ENCODE measurements around the gene SHANK3. TPM values are rescaled to one million over a fixed set of nuclear protein-coding genes. Genes with fewer than 3 reads are reported as not detected.
"Not testable (repeated sequence)": the region's sequence is repeated elsewhere in the genome, so short reads cannot be mapped to it uniquely, and the experiment has no call there.

SHANK3 gene
- total and polyA plus RNA-seq, 2 of the 8 experiments (the other 6 are each of a cell fraction or from before 2014, with no cell fraction given) = 1.5 to 6.0 TPM

DNA sequence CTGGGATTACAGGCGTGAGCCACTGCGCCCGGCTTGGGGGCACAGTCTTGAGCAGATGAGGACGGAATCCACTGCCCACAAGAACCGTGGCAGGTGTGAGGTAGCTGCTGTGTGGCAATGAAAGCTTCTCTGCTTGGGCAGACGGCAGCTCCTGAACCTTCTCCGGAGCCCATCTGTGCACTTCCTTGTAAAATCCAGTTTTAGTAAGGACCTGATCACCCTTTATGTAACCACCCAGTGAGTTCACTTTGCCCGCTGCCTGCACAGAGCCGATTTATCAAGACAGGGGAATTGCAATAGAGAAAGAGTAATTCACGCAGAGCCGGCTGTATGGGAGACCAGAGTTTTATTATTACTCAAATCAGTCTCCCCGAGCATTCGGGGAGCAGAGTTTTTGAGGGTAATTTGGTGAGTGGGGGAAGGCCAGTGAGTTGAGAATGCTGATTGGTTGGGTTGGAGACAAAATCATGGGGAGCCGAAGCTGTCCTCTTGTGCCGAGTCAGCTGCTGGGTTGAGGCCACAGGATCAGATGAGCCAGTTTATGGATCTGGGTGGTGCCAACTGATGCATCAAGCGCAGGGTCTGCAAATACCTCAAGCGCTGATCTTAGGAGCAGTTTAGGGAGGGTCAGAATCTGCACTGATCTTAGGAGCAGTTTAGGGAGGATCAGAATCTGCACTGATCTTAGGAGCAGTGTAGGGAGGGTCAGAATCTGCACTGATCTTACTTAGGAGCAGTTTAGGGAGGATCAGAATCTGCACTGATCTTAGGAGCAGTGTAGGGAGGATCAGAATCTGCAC is 29.4 kb upstream of the SHANK3 start:
- H3K23ac ChIP-seq (ENCODE audit: insufficient read length) = not testable (repeated sequence)

More for the DNA sequence above, 29.4 kb upstream of the SHANK3 start:
- peak in 1 of 2 experiments; percentile 45 for DNase-seq (ENCODE audit: low read depth in 1 of 2, low spot score in 2 of 2)
- H2BK12ac ChIP-seq (ENCODE audit: low read depth, low read length); H3K4me3 ChIP-seq (ENCODE audit: extremely low read depth in 1 of 4, insufficient read depth in 2 of 4, low read depth in 3 of 4, low read length in 4 of 4); H3K4me2 ChIP-seq (ENCODE audit: insufficient read depth in 1 of 2, low read depth in 2 of 2, low read length in 2 of 2); H2AFZ ChIP-seq (ENCODE audit: low read length); H3K56ac ChIP-seq (replicated peaks; ENCODE audit: insufficient read length, low read depth, low read length); H4K8ac ChIP-seq (ENCODE audit: extremely low read depth, insufficient read depth, low read length); H3K23me2 ChIP-seq (ENCODE audit: low read depth, low read length); H4K91ac ChIP-seq (replicated peaks; ENCODE audit: insufficient read length, low read length); H3K79me2 ChIP-seq (ENCODE audit: control insufficient read depth in 1 of 2, insufficient read depth in 2 of 2, low read length in 2 of 2); H3K27ac ChIP-seq (ENCODE audit: low read depth, low read length); H3K36me3 ChIP-seq (ENCODE audit: control insufficient read depth in 2 of 4, insufficient read depth in 4 of 4, low read length in 3 of 4); H2BK5ac ChIP-seq (ENCODE audit: low read depth, low read length); FAIRE-seq; H3K4ac ChIP-seq (replicated peaks; ENCODE audit: insufficient read length, low read depth, low read length); H3K14ac ChIP-seq (ENCODE audit: insufficient read length); H2BK15ac ChIP-seq (ENCODE audit: low read length); H3K18ac ChIP-seq (ENCODE audit: extremely low read depth, low read length); H2BK120ac ChIP-seq (replicated peaks; ENCODE audit: low read depth, low read length); H2AK5ac ChIP-seq (ENCODE audit: low read depth, low read length); H4K20me1 ChIP-seq (replicated peaks in 1 of 2; ENCODE audit: control insufficient read depth in 1 of 2, insufficient read depth in 2 of 2, low read length in 2 of 2); H3K79me1 ChIP-seq (ENCODE audit: low read depth, low read length); H4K5ac ChIP-seq (ENCODE audit: insufficient read length, low read depth, low read length): not testable (repeated sequence)
- ChIA-PET CTCF (ENCODE audit: partially characterized antibody) (interaction anchor here (0.7 to 6.9 kb wide), 10 partner anchors 17 to 146 kb away, joined by 3 to 74 read pairs (median 8); partner anchors contain the start of gene ARSA), POLR2A (ENCODE audit: partially characterized antibody) (interaction anchor here (0.9 to 2.0 kb wide), 2 partner anchors 10 to 14 kb away, joined by 3 to 8 read pairs; no protein-coding TSS in a partner anchor)
- Histone ChIP-seq H2BK20ac (ENCODE audit: low read length) (peak overlapping the region; percentile 61; the same call in 1 of the 2 replicates), H3K27me3 (replicated peaks in 1 of 4; ENCODE audit: control insufficient read depth in 3 of 4, extremely low read depth in 1 of 4, insufficient read depth in 3 of 4, low read length in 3 of 4) (peaks cover 0 to 23% (median 17%) of the 10 kb centered on the region in 4 experiments; a peak in 6 of 7 replicates), H3K9me3 (ENCODE audit: insufficient read depth in 2 of 2, low read depth in 1 of 2, low read length in 1 of 2) (peaks cover 0 to 11% of the 10 kb centered on the region in 2 experiments; a peak in 3 of 4 replicates), H3K9ac (replicated peaks in 1 of 4; ENCODE audit: extremely low read depth in 1 of 4, low read depth in 3 of 4, low read length in 3 of 4) (peak overlapping the region in 1 of 4 experiments; percentile 44; a peak in 1 of 7 replicates), H3K4me1 (replicated peaks in 1 of 4; ENCODE audit: control insufficient read depth in 3 of 4, insufficient read depth in 4 of 4, low read length in 3 of 4) (peaks cover 4 to 21% (median 17%) of the 10 kb centered on the region in 4 experiments)
- 85% methylated on average over 17 of the region's 17 CpGs; no CpG with 5 or more reads in 1 of the 2 experiments for WGBS, 2 experiments (ENCODE audit: extremely low coverage in 1 of 2, insufficient coverage in 1 of 2, insufficient read length in 1 of 2, insufficient replicate concordance in 2 of 2, low coverage in 1 of 2, low lambda C conversion rate in 2 of 2, missing lambda C conversion rate in 1 of 2)
